AG09309 (cell line): ENCODE results near the gene INHBA.

Experiments used
- DNase-seq: peaks from one replicate; pipeline ENCODE4 v3.0.0-alpha.2; 2010; ENCODE audit warnings: low read depth
- H3K4me3 ChIP-seq: 2 replicates; pipeline ENCODE4 v1.5.1; 2011; ENCODE audit warnings: mild to moderate bottlenecking, low read depth, low read length, moderate library complexity; ENCODE audit not compliant: control insufficient read depth
- CTCF ChIP-seq: IDR thresholded peaks from 2 replicates; pipeline ENCODE4 v1.5.1; 2011; ENCODE audit warnings: mild to moderate bottlenecking, low read depth, low read length, inconsistent platforms; ENCODE audit not compliant: insufficient read depth, control insufficient read depth; ENCODE audit errors: missing control alignments

INHBA gene

GRCh38 chr7:41693150-41693997 lies 9.5 kb downstream of the INHBA start:
- TF ChIP-seq CTCF: peak; percentile 45
- no peak overlapping the region for H3K4me3 ChIP-seq
- no peak for DNase-seq

DNA sequence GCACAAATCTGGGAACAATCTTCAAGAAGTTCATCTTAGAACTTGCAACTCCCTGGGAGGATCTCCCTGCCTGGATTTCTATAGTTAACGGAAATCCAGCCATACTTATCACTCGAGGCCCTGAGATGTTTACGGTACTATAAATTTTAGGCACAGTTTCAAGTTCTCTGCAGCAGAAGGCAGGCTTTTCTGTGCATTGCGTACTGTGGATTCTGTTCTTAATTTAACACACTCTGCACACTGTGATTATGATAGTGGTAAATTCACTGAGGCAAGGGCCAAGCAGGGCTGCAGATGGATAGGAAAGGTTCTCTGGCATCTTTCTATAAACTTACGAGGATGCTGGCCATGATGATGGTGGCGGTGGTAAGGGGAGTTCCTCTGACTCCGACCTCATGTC lies 10.6 kb downstream of the INHBA start:
- no peak overlapping the region for H3K4me3 ChIP-seq
- no peak for TF ChIP-seq CTCF
- DNase-seq: no peak

GRCh38 chr7:41691286-41692190 lies 11.4 kb downstream of the INHBA start:
- H3K4me3 ChIP-seq: no peak overlapping the region
- no peak for DNase-seq
- TF ChIP-seq CTCF: no peak

DNA sequence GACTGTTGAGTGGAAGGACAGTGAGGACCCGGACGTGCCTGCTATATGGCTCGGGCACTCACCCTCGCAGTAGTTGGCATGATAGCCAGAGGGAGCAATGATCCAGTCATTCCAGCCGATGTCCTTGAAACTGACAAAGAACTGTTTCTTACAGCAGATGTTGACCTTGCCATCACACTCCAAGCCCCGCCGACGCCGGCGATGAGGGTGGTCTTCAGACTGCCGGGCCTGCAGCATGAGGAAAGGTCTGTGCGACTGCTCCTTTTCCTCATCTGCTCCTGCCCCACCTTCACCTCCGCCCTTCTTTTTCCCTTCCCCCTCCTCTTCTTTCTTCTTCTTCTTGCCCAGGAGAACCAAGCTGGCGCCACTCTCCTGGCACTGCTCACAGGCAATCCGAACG lies 13.1 kb downstream of the INHBA start:
- H3K4me3 ChIP-seq: no peak overlapping the region
- no peak for TF ChIP-seq CTCF
- DNase-seq: no peak

- H3K4me3 ChIP-seq: no peak overlapping the region
- no peak for DNase-seq
- TF ChIP-seq CTCF: no peak
Measured at GRCh38 chr7:41688906-41689305, 14.0 kb downstream of the INHBA start.

- no peak for DNase-seq
- no peak overlapping the region for H3K4me3 ChIP-seq
- no peak for TF ChIP-seq CTCF
Measured at GRCh38 chr7:41688012-41688625, 14.8 kb downstream of the INHBA start.
